SK-N-SH (cell line): ENCODE results near the gene FBXW11. TPM values are rescaled to one million over a fixed set of nuclear protein-coding genes. Genes with fewer than 3 reads are reported as not detected.
"Not testable (repeated sequence)": the region's sequence is repeated elsewhere in the genome, so short reads cannot be mapped to it uniquely, and the experiment has no call there.

ENCODE experiments used
- CTCF ChIA-PET: fragments of 300-600, 350-600 bp; formaldehyde crosslinking; extraction: SDS; loops from one replicate; lab custom pipeline; 2021; lab: Yijun Ruan, JAX
- POLR2A ChIA-PET: fragments of 350-600 bp; sonication (Branson Sonifier 250); formaldehyde crosslinking; extraction: SDS; loops from one replicate; lab custom pipeline; 2020; ENCODE audit warnings: antibody characterized with exemption, inconsistent platforms; lab: Yijun Ruan, JAX
- DNase-seq: peaks from one replicate; pipeline ENCODE4 v3.0.0; 2012
- H2AFZ ChIP-seq: fragments of 200-600 bp; sonication (generic); 2 replicates; pipeline ENCODE4 v1.8.1; 2016; ENCODE audit warnings: antibody characterized with exemption, mild to moderate bottlenecking, low read depth
- H3F3A ChIP-seq: fragments of 200-600 bp; sonication (generic); replicated peaks from 2 replicates; pipeline ENCODE3; 2016; ENCODE audit warnings: antibody characterized with exemption, mild to moderate bottlenecking; ENCODE audit not compliant: insufficient read depth
- H3K27ac ChIP-seq, 2 experiments: fragments of 200-500 bp in 1 of 2; fragments of 200-600 bp in 1 of 2; sonication (Bioruptor generic) in 1 of 2; sonication (generic), shearing (Covaris generic) in 1 of 2; 2 replicates each; pipeline versions ENCODE4 v1.5.1 to v1.6.1; 2014 to 2016; ENCODE audit warnings: low read depth in 2 of 2, inconsistent platforms in 1 of 2, low read length in 1 of 2, mild to moderate bottlenecking in 1 of 2, mixed read lengths in 1 of 2
- H3K27me3 ChIP-seq: fragments of 200-600 bp; sonication (generic), shearing (Covaris generic); 2 replicates; pipeline ENCODE4 v1.6.1; 2016; ENCODE audit warnings: mixed run types; ENCODE audit not compliant: insufficient read depth
- H3K36me3 ChIP-seq, 2 experiments: fragments of 200-500 bp in 1 of 2; fragments of 200-600 bp in 1 of 2; sonication (Bioruptor generic) in 1 of 2; sonication (generic) in 1 of 2; replicated peaks in 1 of 2; 2 replicates each; pipeline versions ENCODE3 to v1.5.1; 2014 to 2016; ENCODE audit warnings: low read length in 1 of 2, mild to moderate bottlenecking in 1 of 2; ENCODE audit not compliant: insufficient read depth in 2 of 2, control insufficient read depth in 1 of 2
- H3K4me1 ChIP-seq, 2 experiments: fragments of 200-500 bp in 1 of 2; fragments of 200-600 bp in 1 of 2; sonication (Bioruptor generic) in 1 of 2; sonication (generic), shearing (Covaris generic) in 1 of 2; 2 replicates each; pipeline versions ENCODE4 v1.5.1 to v1.6.1; 2014 to 2016; ENCODE audit warnings: low read depth in 1 of 2, low read length in 1 of 2, mixed run types in 1 of 2; ENCODE audit not compliant: insufficient read depth in 2 of 2, control insufficient read depth in 1 of 2
- H3K4me2 ChIP-seq: fragments of 200-600 bp; sonication (generic), shearing (Covaris generic); 2 replicates; pipeline ENCODE4 v1.6.1; 2017; ENCODE audit warnings: mixed run types
- H3K4me3 ChIP-seq, 2 experiments: fragments of 200-500 bp in 1 of 2; fragments of 200-600 bp in 1 of 2; sonication (Bioruptor generic) in 1 of 2; sonication (generic), shearing (Covaris generic) in 1 of 2; 2 replicates each; pipeline versions ENCODE4 v1.5.1 to v1.8.1; 2014 to 2016; ENCODE audit warnings: low read depth in 2 of 2, inconsistent platforms in 1 of 2, low read length in 1 of 2, mild to moderate bottlenecking in 1 of 2, mixed read lengths in 1 of 2, moderate library complexity in 1 of 2
- H3K79me2 ChIP-seq: fragments of 200-600 bp; sonication (generic); 2 replicates; pipeline ENCODE4 v1.8.1; 2017; ENCODE audit warnings: mild to moderate bottlenecking; ENCODE audit not compliant: insufficient read depth
- H3K9ac ChIP-seq: fragments of 200-600 bp; sonication (generic); 2 replicates; pipeline ENCODE4 v1.6.1; 2017; ENCODE audit warnings: mixed run types
- H3K9me2 ChIP-seq: fragments of 200-600 bp; sonication (generic); 2 replicates; pipeline ENCODE4 v1.6.1; 2017; ENCODE audit warnings: mixed run types
- H3K9me3 ChIP-seq: fragments of 200-600 bp; sonication (generic); 2 replicates; pipeline ENCODE4 v1.6.1; 2017; ENCODE audit warnings: mixed run types, mild to moderate bottlenecking, moderate library complexity
- H4K20me1 ChIP-seq: fragments of 200-600 bp; sonication (generic); 2 replicates; pipeline ENCODE4 v1.6.1; 2017; ENCODE audit warnings: mild to moderate bottlenecking, mixed run types; ENCODE audit not compliant: insufficient read depth
- CHD2 ChIP-seq: fragments of 150-350 bp; IDR thresholded peaks from 2 replicates; pipeline ENCODE4 v1.6.1; 2018; ENCODE audit warnings: low read length; ENCODE audit not compliant: partially characterized antibody
- EZH2phosphoT487 ChIP-seq: fragments of 200-600 bp; sonication (generic); IDR thresholded peaks from 2 replicates; pipeline ENCODE4 v1.6.1; 2017; ENCODE audit warnings: low read depth, mixed run types, mild to moderate bottlenecking, antibody characterized with exemption, moderate library complexity, borderline replicate concordance
- FOSL2 ChIP-seq: IDR thresholded peaks from 2 replicates; pipeline ENCODE4 v1.4.0; 2012; ENCODE audit warnings: low read depth, mild to moderate bottlenecking, moderate library complexity, borderline replicate concordance
- FOXJ3 ChIP-seq: sonication (generic); formaldehyde crosslinking; IDR thresholded peaks from 2 replicates; pipeline ENCODE4 v1.5.1; 2020; ENCODE audit warnings: mild to moderate bottlenecking, missing genetic modification reagents
- GATA2 ChIP-seq: sonication (generic); formaldehyde crosslinking; IDR thresholded peaks from 2 replicates; pipeline ENCODE4 v1.5.0; 2020; ENCODE audit warnings: mild to moderate bottlenecking, missing genetic modification reagents
- NFIC ChIP-seq: IDR thresholded peaks from 2 replicates; pipeline ENCODE4 v1.4.0; 2012; ENCODE audit warnings: borderline replicate concordance
- PBX3 ChIP-seq: IDR thresholded peaks from 2 replicates; pipeline ENCODE4; 2012
- RAD21 ChIP-seq: IDR thresholded peaks from 2 replicates; pipeline ENCODE4 v1.6.1; 2012; ENCODE audit warnings: mild to moderate bottlenecking, low read length
- REST ChIP-seq: IDR thresholded peaks from 2 replicates; pipeline ENCODE4 v1.6.1; 2012; ENCODE audit warnings: mild to moderate bottlenecking, low read depth, low read length, moderate library complexity
- RFX5 ChIP-seq: IDR thresholded peaks from 2 replicates; pipeline ENCODE4 v1.6.1; 2012; ENCODE audit warnings: mild to moderate bottlenecking, improper control_type of control experiment, low read length
- RXRA ChIP-seq: IDR thresholded peaks from 2 replicates; pipeline ENCODE4 v1.4.0; 2012; ENCODE audit warnings: low read depth, mild to moderate bottlenecking, borderline replicate concordance
- SIN3A ChIP-seq: IDR thresholded peaks from 2 replicates; pipeline ENCODE4 v1.6.1; 2012; ENCODE audit warnings: low read depth, mild to moderate bottlenecking, low read length, moderate library complexity, borderline replicate concordance
- SMC3 ChIP-seq: IDR thresholded peaks from 2 replicates; pipeline ENCODE4 v1.6.1; 2012; ENCODE audit warnings: low read depth, low read length, improper control_type of control experiment
- TEAD4 ChIP-seq: IDR thresholded peaks from 2 replicates; pipeline ENCODE4 v1.4.0; 2012; ENCODE audit warnings: mild to moderate bottlenecking, borderline replicate concordance; ENCODE audit not compliant: insufficient read depth
- USF2 ChIP-seq: fragments of 150-350 bp; IDR thresholded peaks from 2 replicates; pipeline ENCODE4 v1.6.1; 2017; ENCODE audit warnings: antibody characterized with exemption, low read length, low read depth, borderline replicate concordance
- WGBS: methylation state at CpG from one replicate; pipeline ENCODE4 v1.1.6; 2017; ENCODE audit warnings: low lambda C conversion rate; 5-methylcytosine and 5-hydroxymethylcytosine counted together
- polyA plus RNA-seq, 3 experiments: library from polyadenylated mRNA; depleted of rRNA; stranded (reverse); fragments of >200 nt; gene quantifications; 2 replicates each; pipeline ENCODE4 v1.2.3, GENCODE V29; 2012

Gene FBXW11
- polyA plus RNA-seq, 1 of the 3 experiments (the other 2 are of a cell fraction), result 37.5 TPM

GRCh38 chr5:171888051-171888481 is 118.4 kb downstream of the FBXW11 start:
- no peak overlapping the region for H3K27ac ChIP-seq
- no peak overlapping the region for H2AFZ ChIP-seq
- H4K20me1 ChIP-seq, result peaks cover 7% of the 10 kb centered on the region; the same call in 1 of the 2 replicates
- no peaks in the 10 kb centered on the region for H3K27me3 ChIP-seq
- no peaks in the 10 kb centered on the region for H3K9me2 ChIP-seq
- H3K9me3 ChIP-seq, result no peaks in the 10 kb centered on the region
- 92% methylated on average over 3 of the region's 3 CpGs for WGBS
- H3K9ac ChIP-seq, result no peak overlapping the region
- no peaks in the 10 kb centered on the region for H3F3A ChIP-seq
- H3K4me1 ChIP-seq, result no peaks in the 10 kb centered on the region
- CTCF ChIA-PET, result interaction anchor here (0.8 to 2.4 kb wide), 3 partner anchors 24 to 469 kb away, joined by 3 to 9 read pairs (median 3); partner anchors contain the start of gene FGF18
- TF ChIP-seq EZH2phosphoT487 (no peak), RXRA (no peak), SMC3 (no peak), USF2 (no peak)
- peaks cover 41 to 61% of the 10 kb centered on the region in 2 experiments for H3K36me3 ChIP-seq
- H3K79me2 ChIP-seq, result no peaks in the 10 kb centered on the region
- DNase-seq, result no peak
- no peak overlapping the region for H3K4me3 ChIP-seq
- POLR2A ChIA-PET, result no interaction called here
- no peak overlapping the region for H3K4me2 ChIP-seq

GRCh38 chr5:171886037-171886436 is 120.4 kb downstream of the FBXW11 start:
- H3K4me1 ChIP-seq, H3K9me3 ChIP-seq, H3F3A ChIP-seq, POLR2A ChIA-PET, H3K9me2 ChIP-seq, H3K79me2 ChIP-seq, H3K4me2 ChIP-seq, CTCF ChIA-PET, DNase-seq, H3K9ac ChIP-seq, H3K4me3 ChIP-seq, H3K27me3 ChIP-seq, H4K20me1 ChIP-seq, H2AFZ ChIP-seq, H3K27ac ChIP-seq: not testable (repeated sequence)
- H3K36me3 ChIP-seq, result peaks cover 31 to 56% of the 10 kb centered on the region in 2 experiments
- WGBS, result 100% methylated on average over 2 of the region's 2 CpGs

- Histone ChIP-seq H3K9ac (no peak overlapping the region), H3K27me3 (no peaks in the 10 kb centered on the region), H3K27ac (no peak overlapping the region), H3K4me2 (no peak overlapping the region), H3K4me1 (no peaks in the 10 kb centered on the region), H3K9me2 (no peaks in the 10 kb centered on the region), H2AFZ (no peak overlapping the region), H3K79me2 (no peaks in the 10 kb centered on the region; the same call in 1 of the 2 replicates), H4K20me1 (0 out of 2 replicates have a peak, but pooled peaks cover 3% of the 10 kb centered on the region), H3F3A (no peaks in the 10 kb centered on the region), H3K9me3 (no peaks in the 10 kb centered on the region), H3K36me3 (peaks cover 31 to 53% of the 10 kb centered on the region in 2 experiments), H3K4me3 (no peak overlapping the region)
- DNase-seq, result no peak
- POLR2A ChIA-PET, result no interaction called here
- 92% methylated on average over 4 of the region's 4 CpGs for WGBS
- TF ChIP-seq SIN3A (no peak), CHD2 (no peak), TEAD4 (no peak), FOSL2 (no peak), RAD21 (no peak), FOXJ3 (CRISPR knock-in tag) (no peak), RFX5 (no peak), RXRA (no peak), GATA2 (CRISPR knock-in tag) (no peak), NFIC (no peak), PBX3 (no peak), REST (no peak)
- CTCF ChIA-PET, result interaction anchor here (1.0 to 1.9 kb wide), 3 partner anchors 30 to 464 kb away, joined by 3 to 5 read pairs (median 3); no protein-coding TSS in a partner anchor
Measured at GRCh38 chr5:171882118-171882517, 124.3 kb downstream of the FBXW11 start.
